ENCODE measurements around the gene EPHA6.

DNA sequence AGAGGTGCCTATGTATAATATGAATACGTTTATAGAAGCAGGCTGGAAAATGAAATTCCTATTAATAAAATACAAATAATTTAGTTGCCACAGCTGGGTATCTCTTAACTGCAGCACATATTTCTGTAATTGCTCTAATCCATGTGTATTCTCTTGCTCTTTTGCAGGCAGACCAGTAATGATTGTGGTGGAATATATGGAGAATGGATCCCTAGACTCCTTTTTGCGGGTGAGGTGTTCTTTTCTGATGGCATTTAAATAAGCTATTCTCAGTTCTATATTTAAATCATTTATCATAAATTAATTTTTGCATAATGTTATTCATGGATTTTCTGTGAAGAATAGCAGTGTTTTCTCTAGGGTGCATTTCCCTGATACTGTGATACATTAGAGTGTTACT lies 796.2 kb downstream of the EPHA6 start:
- TF ChIP-seq, protein P1, sequence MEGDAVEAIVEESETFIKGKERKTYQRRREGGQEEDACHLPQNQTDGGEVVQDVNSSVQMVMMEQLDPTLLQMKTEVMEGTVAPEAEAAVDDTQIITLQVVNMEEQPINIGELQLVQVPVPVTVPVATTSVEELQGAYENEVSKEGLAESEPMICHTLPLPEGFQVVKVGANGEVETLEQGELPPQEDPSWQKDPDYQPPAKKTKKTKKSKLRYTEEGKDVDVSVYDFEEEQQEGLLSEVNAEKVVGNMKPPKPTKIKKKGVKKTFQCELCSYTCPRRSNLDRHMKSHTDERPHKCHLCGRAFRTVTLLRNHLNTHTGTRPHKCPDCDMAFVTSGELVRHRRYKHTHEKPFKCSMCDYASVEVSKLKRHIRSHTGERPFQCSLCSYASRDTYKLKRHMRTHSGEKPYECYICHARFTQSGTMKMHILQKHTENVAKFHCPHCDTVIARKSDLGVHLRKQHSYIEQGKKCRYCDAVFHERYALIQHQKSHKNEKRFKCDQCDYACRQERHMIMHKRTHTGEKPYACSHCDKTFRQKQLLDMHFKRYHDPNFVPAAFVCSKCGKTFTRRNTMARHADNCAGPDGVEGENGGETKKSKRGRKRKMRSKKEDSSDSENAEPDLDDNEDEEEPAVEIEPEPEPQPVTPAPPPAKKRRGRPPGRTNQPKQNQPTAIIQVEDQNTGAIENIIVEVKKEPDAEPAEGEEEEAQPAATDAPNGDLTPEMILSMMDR (conservative IDR thresholded peaks at IDR 0.05; ENCODE audit: low read depth, low read length) = no peak
- TF ChIP-seq EZH2 (IDR thresholded peaks at IDR 0.05; ENCODE audit: low read length, unreplicated experiment) (no peak), EZH2phosphoT487 (IDR thresholded peaks at IDR 0.05; ENCODE audit: borderline replicate concordance, low read length) (no peak)
